A549 (cell line): ENCODE data around the gene CNP.

Experiments used
- RAD21 ChIP-seq, 2 experiments: fragments of >200 bp in 1 of 2; sonication (Bioruptor Twin) in 1 of 2; formaldehyde crosslinking in 1 of 2; IDR thresholded peaks in 1 of 2; conservative IDR thresholded peaks in 1 of 2; 2 replicates in 1 of 2; 3 replicates in 1 of 2; pipeline ENCODE4 v1.6.1; 2012 to 2018; ENCODE audit warnings: inconsistent platforms in 1 of 2
- TF ChIP-seq, protein P1 (sequence below): fragments of >200 bp; sonication (Bioruptor Twin); formaldehyde crosslinking; IDR thresholded peaks from 3 replicates; pipeline ENCODE4 v1.5.1; 2016

DNA sequence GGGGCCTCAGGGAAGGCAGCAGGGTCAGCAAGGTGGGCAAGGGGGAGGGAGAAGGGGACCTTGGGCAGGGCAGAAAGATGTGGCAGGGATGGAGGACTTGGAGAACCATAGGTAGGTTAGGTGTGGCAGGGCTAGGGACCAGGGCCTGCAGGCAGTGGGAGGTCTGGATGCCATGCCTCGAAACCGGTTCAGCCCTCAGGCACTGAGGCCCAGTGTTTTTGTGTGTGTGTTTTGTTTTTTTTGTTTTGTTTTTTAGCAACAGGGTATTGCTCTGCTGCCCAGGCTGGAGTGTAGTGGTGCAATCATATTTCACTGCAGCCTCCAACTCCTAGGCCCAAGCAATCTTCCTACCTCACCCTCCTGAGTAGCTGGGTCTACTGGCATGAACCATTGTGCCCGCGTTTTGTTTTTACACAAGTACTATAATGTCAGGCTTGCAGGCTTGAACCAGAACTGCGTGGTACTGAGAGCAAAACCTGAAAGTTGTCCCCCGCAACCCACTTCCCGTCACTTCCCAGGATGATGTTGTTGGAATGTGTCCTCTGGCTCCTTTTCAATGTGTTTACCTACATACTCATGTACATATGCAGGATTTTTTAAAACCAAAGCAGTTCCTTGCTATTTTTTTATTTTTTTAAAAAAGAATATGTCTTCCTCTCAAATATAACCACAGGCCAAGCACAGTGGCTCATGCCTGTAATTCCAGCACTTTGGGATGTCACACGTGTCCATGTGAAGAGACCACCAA lies 23.8 kb upstream of the CNP start:
- TF ChIP-seq, protein P1, sequence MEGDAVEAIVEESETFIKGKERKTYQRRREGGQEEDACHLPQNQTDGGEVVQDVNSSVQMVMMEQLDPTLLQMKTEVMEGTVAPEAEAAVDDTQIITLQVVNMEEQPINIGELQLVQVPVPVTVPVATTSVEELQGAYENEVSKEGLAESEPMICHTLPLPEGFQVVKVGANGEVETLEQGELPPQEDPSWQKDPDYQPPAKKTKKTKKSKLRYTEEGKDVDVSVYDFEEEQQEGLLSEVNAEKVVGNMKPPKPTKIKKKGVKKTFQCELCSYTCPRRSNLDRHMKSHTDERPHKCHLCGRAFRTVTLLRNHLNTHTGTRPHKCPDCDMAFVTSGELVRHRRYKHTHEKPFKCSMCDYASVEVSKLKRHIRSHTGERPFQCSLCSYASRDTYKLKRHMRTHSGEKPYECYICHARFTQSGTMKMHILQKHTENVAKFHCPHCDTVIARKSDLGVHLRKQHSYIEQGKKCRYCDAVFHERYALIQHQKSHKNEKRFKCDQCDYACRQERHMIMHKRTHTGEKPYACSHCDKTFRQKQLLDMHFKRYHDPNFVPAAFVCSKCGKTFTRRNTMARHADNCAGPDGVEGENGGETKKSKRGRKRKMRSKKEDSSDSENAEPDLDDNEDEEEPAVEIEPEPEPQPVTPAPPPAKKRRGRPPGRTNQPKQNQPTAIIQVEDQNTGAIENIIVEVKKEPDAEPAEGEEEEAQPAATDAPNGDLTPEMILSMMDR = no peak
- TF ChIP-seq RAD21 (conservative IDR thresholded peaks at IDR 0.05 in 1 of 2, IDR thresholded peaks at IDR 0.05 in 1 of 2) = no peak
